GM18508 (cell line): ENCODE measurements around the gene FGF6.
"Not testable (repeated sequence)": the region's sequence is repeated elsewhere in the genome, so short reads cannot be mapped to it uniquely, and the experiment has no call there.

Experiments
- ATAC-seq: cut with Tn5 transposase; IDR thresholded peaks from one replicate; pipeline ENCODE4 v1.9.1; 2021; ENCODE audit warnings: moderate number of reproducible peaks; ENCODE audit not compliant: insufficient read depth, unreplicated experiment

The FGF6 gene, protein sequence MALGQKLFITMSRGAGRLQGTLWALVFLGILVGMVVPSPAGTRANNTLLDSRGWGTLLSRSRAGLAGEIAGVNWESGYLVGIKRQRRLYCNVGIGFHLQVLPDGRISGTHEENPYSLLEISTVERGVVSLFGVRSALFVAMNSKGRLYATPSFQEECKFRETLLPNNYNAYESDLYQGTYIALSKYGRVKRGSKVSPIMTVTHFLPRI

DNA sequence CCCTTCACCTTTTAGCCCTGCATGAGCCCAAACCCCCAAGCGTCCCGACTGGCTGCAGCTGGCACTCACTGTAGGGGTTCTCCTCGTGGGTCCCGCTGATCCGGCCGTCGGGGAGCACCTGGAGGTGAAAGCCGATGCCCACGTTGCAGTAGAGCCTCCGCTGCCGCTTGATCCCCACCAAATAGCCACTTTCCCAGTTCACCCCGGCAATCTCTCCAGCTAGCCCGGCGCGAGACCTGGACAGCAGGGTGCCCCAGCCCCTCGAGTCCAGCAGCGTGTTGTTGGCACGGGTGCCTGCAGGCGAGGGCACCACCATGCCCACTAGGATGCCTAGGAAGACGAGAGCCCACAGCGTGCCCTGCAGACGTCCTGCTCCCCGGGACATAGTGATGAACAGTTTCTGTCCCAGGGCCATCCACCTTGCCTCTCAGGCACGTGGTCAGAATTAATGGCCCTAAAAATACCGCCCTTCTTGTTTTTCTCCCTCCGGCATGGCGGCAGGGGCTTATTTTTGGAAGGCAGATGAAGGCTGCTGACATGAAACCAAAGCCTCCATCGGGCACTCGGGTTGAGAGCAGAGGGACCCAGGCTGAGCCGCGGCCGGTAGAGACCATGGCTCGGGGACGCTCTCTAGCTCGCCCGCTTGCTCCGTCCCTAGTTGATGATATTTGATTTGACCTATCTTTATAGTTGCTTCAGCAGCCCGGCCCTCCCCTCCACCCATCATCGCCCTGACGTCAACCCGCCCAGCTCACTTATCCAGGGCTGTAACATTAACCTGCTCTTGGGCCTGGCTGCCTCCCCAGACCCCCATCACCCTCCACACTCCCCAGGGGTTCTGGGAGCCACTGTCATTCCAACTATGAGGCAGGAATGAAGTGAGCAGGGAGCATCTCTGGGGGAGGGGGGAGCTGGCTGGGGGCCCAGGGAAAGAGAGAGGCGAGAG lies at the start of gene FGF6:
TSS of gene FGF6 (minus strand) at position 660 of the 946 bp plus-strand sequence. CDS start at position 415, 245 bp downstream.
- ATAC-seq: no peak

DNA sequence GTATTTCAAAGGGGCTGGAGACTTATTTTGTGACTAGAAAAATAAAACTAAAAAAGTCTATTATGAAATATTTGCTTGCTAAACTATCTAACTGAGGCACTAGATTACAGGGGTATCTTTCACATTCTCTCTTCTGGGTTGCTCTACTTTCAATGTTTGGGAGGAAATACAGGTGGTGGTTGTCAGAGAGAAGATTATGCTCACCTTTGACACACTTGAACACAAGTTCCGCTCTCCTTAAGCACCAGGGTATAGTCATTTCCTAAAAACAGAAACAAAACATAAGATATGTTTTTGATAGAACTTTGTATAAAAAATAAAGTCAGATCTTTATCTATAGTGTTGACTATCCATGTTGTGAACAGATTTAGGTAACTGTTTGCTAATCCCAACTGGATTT lies 45.4 kb upstream of the FGF6 start:
- no peak for ATAC-seq

DNA sequence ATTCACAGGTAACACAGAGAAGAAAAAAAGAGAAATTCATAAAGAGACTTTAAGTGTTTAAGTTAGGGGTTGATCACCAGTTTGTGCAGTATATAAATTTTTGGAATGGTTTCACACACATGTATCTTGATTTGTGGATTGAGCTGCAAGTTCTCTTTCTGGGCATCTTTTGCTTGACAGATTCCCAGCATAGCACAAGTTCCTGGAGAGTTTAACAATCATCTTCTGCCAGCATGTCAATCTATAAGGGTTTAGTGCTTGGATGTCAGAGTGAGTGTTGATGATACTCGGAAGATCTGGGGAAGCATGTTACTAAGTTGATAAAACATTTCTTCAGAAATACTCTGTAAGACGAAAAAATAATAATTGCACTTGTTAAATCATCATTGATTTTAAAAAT lies 43.9 kb upstream of the FGF6 start:
- no peak for ATAC-seq

DNA sequence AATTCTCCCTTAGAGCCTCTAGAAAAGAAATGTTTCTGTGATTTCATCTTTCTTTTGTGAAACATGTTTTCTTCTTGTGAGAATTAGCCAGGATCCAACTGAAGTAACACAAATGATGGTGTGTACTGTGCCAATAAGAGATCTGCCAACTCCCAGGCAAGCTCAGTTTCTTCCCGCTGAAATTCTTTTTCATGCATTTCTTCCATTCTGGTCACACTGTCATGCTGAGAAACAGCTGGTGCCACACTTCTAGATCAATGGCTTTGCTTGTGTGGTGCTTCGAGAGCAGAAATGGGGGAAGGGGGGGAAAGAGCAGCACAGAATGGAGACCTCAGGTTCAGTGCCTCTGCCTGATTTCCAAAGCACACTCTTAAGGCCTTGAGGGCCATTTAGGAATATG lies 41.4 kb upstream of the FGF6 start:
- ATAC-seq: no peak

DNA sequence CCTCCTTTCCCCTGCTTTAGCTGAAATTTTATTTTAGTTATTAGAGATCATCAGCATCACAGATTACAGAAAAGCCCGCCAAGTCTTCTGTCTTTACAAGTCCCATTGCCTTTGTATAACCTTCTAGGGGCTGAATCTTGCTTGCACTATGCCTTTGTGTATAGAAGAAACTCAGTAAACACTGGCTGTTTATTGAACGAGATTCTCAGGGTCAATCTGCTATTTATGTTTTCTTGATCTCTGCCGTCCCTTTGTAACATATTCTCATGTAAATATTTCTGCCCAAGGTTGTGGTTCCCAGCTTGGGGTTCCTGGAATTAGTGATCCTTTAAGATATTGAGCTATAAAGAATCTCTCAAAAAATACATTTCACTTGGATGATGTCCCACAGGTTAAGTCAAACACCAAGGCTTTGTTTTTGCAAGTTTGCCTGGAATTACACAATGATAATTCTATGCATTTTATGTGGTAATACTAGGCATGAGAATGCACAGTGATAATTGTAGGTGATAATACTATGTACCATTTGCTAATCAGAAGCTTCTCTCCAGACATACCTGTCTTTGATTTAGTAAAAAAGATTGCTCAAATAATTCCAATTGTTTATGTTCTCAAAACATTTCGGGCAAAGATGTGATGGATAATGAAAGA lies 40.6 kb upstream of the FGF6 start:
- no peak for ATAC-seq

DNA sequence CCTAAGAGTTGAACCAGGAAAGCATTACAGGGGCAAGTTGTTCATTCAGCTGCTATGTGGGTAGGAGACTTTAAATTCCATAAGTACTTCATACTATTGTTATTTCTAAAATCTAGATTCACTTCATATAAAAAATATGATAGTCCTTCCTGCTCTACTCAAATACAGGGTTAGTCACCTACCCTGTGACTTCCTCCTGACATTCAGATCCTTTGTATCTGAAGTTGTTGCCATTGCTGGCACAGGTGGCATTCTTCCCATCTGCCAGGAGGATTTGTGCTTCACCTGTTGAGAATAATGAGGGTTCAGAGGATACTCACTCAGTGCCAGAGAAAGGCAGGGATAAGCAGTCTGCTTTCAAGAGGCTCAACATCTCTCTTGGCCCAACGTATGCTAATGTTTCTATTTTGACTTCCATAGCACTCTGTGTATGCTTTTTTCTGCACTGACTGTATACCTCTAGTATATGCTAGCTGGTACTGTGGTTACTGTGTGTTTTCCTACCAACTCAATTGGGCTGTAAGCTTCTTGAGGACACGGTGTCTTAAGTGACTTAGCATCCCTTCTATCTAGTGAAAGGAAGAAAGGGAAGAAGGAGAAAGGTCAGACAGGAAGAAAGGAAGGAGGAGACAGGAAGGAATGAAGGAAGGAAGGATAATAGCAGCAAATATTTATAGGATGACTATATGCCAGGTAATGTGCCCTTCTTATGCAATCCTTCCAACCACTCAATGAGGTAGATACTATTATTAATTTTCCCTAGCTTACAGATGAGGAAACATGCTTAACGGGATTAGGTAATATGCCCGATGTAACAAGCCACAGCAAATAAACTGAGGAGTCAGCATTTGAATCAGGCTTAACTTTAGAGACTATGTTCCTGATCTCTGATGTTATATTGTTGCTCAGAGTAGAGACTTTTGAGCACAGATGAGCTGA lies 38.5 kb upstream of the FGF6 start:
- ATAC-seq: no peak

DNA sequence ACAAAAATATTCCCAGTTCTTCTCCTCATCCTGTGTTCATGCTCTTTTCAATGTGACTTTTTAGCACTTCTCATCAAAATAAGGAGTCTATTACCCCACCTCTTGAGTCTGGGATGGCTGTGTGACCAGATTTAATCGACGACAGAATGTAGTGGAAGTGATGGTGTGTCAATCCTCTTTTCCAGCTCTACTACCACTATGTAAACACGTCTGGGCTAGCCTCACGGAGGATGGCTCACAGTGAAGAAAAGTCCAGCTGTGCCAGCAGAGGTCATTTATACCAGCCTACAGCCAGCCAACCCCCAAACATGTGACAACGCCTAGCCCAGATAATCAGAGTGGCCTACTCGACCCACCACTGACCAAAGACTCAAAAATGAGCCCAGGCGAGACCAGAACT lies 37.3 kb upstream of the FGF6 start:
- ATAC-seq: no peak

DNA sequence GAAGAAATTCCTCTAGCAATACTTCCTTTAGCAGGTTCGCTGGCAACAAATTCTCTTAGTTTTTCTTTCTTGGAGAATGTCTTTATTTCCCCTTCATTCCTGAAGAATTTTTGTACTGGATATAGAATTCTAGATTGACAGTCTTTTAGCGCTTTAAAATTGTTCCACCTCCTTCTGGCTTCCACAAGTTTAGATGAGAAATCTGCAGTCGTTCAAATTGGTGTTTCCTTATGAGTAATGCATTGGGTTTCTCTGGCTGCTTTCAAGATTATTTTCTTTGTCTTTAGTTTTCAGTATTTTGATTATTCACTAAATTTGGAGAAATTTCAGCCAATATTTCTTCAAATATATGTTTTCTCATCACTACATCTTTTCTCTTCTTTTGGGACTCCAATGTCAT lies 33.3 kb upstream of the FGF6 start:
- no peak for ATAC-seq

DNA sequence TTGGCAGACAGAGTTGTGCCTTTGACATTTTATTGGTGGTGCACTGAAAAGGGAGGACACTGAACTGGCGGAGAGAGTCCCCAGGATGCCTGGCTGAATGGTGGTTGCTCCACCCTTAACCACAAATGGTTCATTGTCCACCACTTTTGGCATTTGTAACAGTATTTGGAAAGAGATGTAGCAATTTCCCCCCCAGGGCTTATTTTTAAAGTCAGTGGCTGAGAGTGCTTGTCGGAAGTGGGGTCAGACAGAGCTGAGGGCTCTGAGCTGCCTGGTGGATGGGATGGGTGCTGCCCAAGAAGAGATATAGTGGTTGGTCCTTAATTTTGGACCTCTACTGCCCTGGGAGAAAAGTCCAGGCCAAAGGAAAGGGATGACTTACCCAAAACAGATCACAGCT lies 31.5 kb upstream of the FGF6 start:
- ATAC-seq: no peak

DNA sequence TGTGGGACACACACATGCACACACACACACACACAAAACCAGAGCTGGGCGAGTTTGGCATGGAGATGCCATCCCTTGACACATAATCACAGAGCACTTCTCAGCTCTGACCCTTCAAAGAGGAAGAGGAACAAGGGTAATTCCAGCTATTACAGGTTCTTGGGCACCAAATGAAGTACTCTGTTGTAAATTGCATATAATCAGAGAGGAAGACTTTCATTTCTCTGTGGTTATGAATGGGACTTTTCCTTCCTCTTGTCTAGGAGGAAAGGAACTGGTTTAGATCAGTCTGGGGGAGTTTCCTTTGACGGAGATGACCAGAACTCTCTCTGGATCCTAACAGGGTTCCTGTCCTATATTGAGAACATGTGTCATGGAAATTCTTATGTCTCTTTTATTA lies 26.4 kb upstream of the FGF6 start:
- no peak for ATAC-seq

DNA sequence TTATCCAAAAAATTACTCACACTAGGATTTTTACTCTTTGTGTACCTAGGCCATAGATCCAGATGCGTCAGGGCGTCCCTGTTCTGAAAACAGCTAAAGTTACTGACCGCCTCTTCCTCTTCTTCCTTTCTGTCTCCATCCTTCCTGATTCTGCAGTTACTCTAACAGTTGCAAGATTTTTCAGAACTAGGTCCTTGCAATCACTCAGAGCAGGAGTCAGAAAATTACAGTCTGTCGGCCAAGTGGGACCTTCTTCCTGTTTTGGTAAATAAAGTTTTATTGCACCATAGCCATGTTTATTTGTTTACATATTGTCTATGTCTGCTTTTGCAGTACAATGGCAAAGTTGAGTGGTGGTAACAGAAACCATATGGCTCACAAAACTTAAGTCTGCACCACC lies 25.6 kb upstream of the FGF6 start:
- ATAC-seq: no peak

DNA sequence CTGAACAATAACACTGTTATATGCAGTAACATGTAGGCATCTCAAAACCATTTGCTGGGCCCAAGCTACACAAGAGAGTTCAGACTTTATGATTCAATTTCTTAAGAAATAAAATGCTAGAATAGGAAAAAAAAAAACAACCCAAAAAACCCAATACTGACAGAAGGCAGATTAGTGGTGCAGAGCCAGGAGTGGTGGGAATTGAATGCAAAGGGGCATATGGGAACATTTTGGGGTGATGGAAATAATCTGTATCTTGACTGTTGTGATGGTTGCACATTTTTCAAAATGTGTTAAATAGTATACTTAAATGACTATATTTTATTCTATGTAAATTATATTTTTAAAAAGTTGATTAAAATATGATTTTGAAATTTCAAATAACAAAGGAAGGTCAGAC lies 23.4 kb upstream of the FGF6 start:
- no peak for ATAC-seq

DNA sequence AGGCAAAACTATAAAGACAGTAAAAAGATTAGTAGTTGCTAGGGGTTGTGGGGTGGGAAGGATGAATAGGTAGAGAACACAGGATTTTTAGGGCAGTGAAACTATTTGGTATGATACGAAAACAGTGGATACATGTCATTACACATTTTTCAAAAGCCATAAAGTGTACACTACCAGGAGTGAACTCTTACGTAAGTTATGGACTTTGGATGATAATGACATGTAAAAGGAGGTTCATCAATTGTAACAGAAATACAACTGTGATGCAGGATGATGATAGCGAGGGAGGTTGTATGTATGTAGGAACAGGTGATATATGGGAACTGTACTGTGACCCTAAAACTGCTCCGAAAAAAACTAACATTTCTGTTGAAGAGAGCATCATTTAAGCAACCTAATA lies 15.1 kb upstream of the FGF6 start:
- ATAC-seq: no peak

DNA sequence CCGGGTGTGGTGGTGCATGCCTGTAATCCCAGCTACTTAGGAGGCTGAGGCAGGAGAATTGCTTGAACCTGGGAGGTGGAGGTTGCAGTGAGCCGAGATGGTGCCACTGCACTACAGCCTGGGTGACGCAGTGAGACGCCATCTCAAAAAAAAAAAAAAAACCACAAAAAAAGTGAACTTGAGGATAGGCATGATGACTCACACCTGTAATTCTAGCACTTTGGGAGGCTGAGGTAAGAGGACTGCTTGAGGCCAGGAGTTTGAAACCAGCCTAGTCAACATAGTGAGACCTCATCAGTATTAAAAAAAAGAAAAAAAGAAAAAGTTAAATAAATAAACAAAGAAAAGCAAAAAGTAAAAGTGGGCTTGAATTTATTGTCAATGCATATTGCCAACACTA lies 10.2 kb upstream of the FGF6 start:
- not testable (repeated sequence) for ATAC-seq

DNA sequence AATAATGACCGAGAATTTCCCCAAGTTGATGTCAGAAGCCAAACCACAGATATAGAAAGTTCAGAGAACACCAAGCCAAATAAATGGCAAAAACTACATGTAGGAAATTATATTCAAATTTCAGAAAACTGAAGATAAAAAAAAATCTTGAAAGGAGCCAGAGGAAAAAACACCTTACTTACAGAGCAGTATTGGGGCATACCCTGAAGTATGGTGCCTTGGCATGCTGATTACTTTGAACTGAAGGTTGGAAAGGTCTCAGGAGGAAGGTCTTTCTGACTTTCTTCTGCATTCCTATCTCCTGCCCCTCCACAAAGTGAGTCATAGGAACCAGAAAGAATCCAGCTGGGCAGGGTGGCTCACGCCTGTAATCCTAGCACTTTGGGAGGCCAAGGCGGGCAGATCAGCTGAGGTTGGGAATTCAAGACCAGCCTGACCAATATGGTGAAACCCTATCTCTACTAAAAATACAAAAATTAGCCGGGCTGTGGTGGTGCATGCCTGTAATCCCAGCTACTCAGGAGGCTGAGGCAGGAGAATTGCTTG lies 8.8 kb upstream of the FGF6 start:
- ATAC-seq: no peak

DNA sequence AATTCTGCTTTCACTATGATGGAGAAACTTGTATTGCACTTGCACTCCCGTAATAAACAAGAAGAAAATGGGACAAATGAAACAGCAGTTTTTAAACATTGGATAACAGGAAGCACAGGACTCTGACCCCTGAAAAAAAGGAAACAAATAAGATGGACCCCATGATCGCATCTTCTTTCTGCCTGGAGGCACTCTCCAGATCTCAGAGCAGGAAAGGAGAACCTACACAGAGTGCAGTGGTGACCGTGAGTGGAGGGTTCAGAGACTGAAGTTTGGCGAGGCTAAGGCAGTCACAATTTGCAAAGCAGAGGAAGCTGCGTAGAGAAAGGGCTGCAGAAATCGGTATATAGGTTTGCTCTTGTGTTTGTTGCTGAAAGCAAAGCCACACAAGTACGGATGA lies 6.1 kb upstream of the FGF6 start:
- no peak for ATAC-seq

DNA sequence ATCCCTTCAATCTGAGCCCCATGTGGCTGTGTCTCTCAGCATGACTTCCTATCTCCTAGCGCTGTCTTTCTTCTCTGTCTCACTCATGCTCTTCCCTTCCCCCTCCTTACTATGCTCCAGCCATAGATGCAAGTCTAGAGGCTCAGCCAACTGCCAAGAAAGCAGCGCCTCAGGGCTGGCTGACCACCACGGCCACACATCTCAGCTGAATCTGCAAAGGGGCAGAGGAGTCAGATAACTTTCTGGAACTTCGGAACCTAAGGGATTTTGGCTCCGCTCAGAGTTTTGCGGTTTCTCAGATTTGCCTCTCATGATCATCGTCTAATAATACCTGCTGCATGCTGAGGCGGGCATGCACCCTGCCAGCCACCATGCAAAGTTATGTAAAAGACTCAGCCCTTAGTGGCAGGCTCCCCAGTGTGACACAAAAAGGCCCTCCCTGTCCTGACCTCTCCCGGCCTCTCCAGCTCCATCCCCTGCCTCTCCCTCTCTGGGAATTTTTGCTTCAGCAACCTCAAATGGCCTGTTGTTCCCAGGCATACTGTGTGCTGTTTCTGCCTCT lies 5.0 kb upstream of the FGF6 start:
- ATAC-seq: no peak

DNA sequence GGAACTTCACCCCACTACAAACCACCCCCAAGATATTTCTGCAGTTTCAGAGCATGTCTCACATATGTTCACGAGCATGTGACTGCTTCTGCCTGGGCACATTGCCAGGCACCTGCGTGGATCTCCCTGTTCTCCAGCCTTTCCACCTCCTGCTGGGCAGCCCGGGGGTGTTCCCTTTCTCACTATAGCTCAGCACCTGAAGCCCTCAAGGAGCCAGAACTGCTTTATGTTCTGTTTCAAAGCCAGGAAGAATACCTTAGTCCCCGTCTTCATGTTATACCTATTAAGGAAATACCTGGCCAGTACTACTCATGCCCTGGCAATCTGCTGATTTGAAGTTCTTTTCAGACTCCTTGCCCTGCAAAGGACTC lies 4.2 kb upstream of the FGF6 start:
- no peak for ATAC-seq

DNA sequence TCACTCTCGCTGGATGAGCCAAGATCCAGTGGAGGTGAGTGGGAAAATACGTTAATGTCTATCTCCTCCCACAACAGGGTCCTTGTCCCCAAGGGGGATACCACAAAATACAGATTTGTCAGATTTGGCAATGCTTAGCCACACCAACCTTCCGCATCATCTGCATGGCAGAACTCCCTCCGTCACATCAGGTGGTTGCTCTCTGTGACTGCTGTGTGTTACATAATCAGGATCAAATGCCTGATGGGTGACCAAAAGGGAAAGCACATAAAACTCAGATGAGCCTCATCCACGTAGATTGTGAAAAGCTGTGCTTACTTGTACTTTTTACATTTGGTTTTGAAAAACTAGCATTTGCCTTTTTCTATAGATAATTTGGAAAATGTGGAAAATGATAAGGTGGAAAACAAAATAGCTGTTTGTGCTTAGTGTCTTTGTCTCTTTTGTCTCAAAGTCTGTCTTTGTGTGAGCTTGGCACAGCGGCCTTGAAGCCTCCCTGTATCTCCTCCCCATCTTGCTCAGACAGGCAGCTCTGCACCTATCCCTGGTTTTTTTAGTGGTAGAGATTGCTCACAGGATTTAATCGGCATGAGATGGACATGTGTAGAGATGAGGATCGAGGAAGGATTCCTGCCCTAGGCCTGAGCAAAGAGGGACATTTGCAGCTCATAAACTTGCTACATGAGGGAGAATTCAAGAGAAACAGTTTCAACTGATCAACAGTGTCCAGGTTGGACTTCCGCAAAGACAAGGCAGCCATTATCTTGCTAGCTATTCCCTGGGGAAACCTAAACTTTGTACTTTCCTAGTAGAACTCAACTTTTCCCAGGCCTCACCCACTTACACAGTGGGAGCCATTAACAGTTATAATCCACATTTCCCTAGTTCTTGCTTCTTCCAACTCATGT lies 3.6 kb upstream of the FGF6 start:
- ATAC-seq: no peak
